ENCODE results near the gene C1orf232.

C1orf232 gene

DNA sequence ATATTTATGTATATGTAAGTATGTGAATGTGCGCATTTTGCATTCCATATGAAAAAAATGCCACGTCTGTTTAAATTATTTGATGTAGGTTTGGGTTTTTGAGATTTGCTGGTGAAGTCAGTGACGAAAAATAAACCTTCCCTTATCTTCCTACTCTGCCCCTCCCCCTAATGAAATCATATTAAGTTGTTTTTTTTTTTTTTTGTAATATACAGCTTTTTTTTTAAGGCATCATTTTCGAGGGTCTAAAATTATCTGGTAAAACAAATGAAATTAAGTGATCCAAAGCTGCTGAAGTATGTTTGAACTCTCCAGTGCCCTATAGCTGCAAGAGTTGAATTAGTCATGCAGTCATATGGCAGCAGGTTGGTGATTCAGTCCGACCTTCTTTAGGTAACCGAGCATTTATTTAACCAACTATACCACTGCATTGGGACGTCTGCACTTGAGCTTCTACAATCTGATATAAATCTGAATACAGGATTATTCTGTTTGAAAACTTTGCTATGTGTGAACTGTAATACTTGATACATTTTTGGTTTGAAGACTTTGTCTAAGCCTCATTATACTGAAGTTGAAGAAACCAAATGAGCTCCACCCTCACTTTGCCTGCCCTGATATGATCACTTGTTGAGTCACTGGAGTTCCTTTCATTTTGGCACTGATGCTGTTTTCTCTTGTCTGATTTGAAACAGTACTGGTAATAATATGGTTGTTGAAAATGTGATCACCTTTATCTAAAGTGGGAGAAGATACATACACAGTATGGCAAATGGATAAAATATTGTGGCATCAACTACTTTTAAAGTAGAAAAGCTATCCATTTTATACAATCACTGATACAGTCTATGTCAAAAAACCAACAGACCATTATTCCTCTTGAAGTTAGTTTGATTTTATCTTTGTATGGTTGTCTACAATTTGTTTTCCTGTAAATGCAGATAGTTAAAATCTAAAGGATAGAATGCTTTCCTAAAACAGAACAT is 45.5 kb downstream of the C1orf232 start:
- peak; percentile 6 for DNase-seq

GRCh38 chr1:26121854-26122773 is 46.6 kb downstream of the C1orf232 start:
- no peak for DNase-seq

DNA sequence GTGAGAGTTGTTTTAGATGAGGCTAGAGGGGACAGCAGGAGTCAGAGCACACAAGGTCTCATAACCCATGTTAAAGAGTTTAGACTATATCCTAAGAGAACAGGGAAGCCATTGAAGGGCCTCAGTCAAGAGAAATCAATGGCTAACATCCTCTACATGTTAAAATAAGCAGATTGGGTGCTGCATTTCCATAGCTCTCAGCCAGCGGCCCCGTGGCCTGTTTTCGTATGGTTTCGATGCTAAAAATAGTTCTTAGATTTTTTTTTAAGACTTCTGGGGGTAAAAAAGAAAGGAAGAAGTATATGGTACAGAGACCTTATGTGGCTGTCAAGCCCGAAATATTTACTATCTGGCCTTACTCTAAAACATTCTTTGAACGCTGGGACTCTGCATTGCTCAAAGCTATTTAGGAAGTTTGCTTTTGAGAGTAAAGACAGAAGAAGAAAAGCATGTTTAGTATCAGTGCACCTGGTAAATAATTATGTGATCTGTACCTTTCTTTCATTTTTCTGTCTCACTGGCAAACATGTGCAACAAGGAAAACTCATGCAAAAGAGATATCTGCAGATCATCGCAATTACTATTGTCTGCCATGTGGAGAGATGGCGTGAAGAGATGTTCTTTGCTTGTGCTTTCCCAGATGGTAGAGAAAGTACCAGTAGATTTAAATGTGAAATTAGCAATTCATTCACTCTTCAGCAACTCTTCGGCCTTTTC is 48.7 kb downstream of the C1orf232 start:
- DNase-seq = no peak

DNA sequence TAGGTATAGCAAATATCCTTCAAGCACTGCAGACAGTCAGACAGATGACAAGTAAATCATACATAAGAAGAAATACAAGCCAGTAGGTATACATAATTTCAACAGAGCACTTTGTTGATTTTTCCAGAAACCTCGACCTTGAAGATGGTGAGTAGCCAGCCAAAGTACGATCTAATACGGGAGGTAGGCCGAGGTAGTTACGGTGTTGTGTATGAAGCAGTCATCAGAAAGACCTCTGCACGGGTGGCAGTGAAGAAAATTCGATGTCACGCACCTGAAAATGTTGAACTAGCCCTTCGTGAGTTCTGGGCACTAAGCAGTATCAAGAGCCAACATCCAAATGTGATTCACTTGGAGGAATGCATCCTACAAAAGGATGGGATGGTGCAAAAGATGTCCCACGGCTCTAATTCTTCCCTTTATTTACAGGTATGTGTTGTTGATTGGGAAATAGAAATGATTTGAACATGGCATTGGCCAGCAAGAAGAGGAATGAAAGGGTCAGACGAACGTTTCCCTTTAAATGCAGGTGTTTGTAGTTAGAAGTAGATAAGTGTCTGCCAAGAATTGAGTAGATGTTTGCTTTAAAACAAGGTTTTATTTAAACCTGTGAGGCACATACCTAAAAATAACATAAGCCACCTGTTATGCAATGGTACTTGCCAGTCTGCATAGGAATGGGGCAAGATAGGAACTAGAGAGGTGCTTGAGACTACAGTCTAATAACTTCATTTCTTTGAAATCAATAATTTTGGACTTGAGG is 54.4 kb downstream of the C1orf232 start:
- DNase-seq = no peak
